Activated T-helper 17 cell treated with anti-CD3 and anti-CD28 coated beads, Interleukin-2, amount 50 U/mL, for 72 hours (primary cell): ENCODE data around the gene NFYC. TPM values are rescaled to one million over a fixed set of nuclear protein-coding genes. Genes with fewer than 3 reads are reported as not detected.

Source experiments
- ATAC-seq: fragments of 150-1000 bp; cut with Tn5 transposase; replicated peaks from 2 replicates; pipeline ENCODE4 v1.10.0; 2021; ENCODE audit warnings: mild to moderate bottlenecking, moderate library complexity
- H3K27ac Mint-ChIP-seq: one replicate; pipeline ENCODE4 v1.8.0; 2022; ENCODE audit warnings: mixed read lengths
- H3K27me3 Mint-ChIP-seq: one replicate; pipeline ENCODE4 v1.8.0; 2022; ENCODE audit warnings: mixed read lengths
- H3K36me3 Mint-ChIP-seq: one replicate; pipeline ENCODE4 v1.8.0; 2022; ENCODE audit warnings: low read depth, mild to moderate bottlenecking, mixed read lengths
- H3K4me1 Mint-ChIP-seq: one replicate; pipeline ENCODE4 v1.8.0; 2022; ENCODE audit warnings: mixed read lengths
- H3K4me3 Mint-ChIP-seq: one replicate; pipeline ENCODE4 v1.8.0; 2022; ENCODE audit warnings: mild to moderate bottlenecking, mixed read lengths
- H3K9me3 Mint-ChIP-seq: one replicate; pipeline ENCODE4 v1.8.0; 2022; ENCODE audit warnings: mixed read lengths
- total RNA-seq, 2 donors: library from RNA; stranded (reverse); gene quantifications; one replicate each; pipeline ENCODE4 v1.2.3, GENCODE V29; 2022

The NFYC gene
- total RNA-seq, 2 donors from 2014 or later, result 61.2 to 65.2 TPM

GRCh38 chr1:40802078-40802741 is 110.7 kb downstream of the NFYC start:
- no peaks in the 10 kb centered on the region for H3K36me3 Mint-ChIP-seq
- H3K9me3 Mint-ChIP-seq, result no peaks in the 10 kb centered on the region

GRCh38 chr1:40802742-40803113 is 111.2 kb downstream of the NFYC start:
- no peaks in the 10 kb centered on the region for H3K36me3 Mint-ChIP-seq
- H3K4me1 Mint-ChIP-seq, result peaks cover 5% of the 10 kb centered on the region
- ATAC-seq, result no peak
- H3K4me3 Mint-ChIP-seq, result peak overlapping the region; percentile 65
- H3K27me3 Mint-ChIP-seq, result no peaks in the 10 kb centered on the region
- H3K9me3 Mint-ChIP-seq, result no peaks in the 10 kb centered on the region
- no peak overlapping the region for H3K27ac Mint-ChIP-seq

More at GRCh38 chr1:40802078-40802741, 110.7 kb downstream of the NFYC start:
- no peaks in the 10 kb centered on the region for H3K27me3 Mint-ChIP-seq
- peak overlapping the region; percentile 13 for H3K27ac Mint-ChIP-seq
- peak overlapping the region; percentile 65 for H3K4me3 Mint-ChIP-seq
- peaks cover 11% of the 10 kb centered on the region for H3K4me1 Mint-ChIP-seq
- ATAC-seq, result peak; percentile 93

DNA sequence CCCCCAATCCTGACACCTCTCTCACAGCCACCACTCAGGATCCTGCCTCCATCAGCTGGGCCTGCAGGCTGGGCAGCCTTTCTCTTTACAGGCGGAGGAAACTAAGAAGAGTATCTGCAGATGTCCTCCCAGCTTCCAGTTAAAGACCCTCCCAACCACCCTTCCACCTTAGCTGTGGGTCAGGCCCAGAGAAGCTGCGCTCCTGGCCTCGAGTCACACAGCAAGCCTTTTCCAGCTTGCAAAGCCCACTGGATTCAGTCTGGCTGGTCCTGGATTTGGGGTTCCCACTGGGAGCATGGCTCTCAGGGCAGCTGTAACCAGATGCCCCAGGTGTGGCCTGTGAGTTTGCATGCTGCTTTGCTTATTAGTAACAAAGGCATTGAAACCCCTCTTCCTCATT is 111.9 kb downstream of the NFYC start:
- H3K27me3 Mint-ChIP-seq, result no peaks in the 10 kb centered on the region
- peaks cover 6% of the 10 kb centered on the region for H3K4me1 Mint-ChIP-seq
- H3K4me3 Mint-ChIP-seq, result no peak overlapping the region
- no peaks in the 10 kb centered on the region for H3K36me3 Mint-ChIP-seq
- no peaks in the 10 kb centered on the region for H3K9me3 Mint-ChIP-seq
- ATAC-seq, result no peak
- no peak overlapping the region for H3K27ac Mint-ChIP-seq

DNA sequence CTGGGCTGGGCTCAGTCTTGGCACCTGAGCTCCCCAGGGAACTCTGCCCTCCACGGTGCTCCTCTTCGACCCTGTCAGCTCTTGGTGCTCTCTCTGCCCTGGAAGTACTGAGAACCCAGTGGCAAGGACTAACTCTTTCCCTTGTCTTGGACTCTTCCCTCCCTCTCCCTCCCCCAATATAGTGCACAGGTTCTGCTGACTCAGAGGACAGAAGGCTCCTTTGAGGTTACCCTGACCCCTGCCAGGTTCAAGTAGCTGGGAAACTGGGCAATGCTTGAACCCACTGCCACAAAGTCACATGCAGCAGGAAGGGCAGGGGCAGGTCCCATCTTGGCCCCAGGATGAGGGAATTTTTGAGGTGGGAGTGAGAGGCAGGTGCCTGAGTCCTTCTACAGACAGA is 112.4 kb downstream of the NFYC start:
- peaks cover 11% of the 10 kb centered on the region for H3K4me1 Mint-ChIP-seq
- ATAC-seq, result no peak
- H3K36me3 Mint-ChIP-seq, result no peaks in the 10 kb centered on the region
- no peak overlapping the region for H3K4me3 Mint-ChIP-seq
- no peak overlapping the region for H3K27ac Mint-ChIP-seq
- H3K9me3 Mint-ChIP-seq, result no peaks in the 10 kb centered on the region
- no peaks in the 10 kb centered on the region for H3K27me3 Mint-ChIP-seq

DNA sequence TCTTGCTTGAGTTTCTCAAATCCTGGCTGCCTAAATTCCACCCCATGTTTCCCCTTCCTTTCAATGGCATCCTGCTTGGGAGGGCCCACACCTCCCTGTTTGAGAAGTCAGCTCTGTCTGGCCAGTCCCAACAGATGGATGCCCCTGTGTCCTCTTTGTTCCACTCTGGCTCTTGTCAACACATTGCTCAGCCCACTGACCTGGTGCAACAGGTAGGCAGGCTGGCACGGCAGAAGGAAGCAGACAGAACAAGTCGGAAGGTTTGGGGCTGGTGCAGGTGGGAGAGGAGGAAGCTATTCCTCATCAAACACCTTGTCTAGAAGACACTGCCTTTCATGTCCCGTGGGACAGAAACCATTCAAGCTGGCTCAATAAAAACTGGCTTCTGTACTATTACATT is 114.7 kb downstream of the NFYC start:
- no peak overlapping the region for H3K4me3 Mint-ChIP-seq
- H3K27ac Mint-ChIP-seq, result no peak overlapping the region
- no peaks in the 10 kb centered on the region for H3K36me3 Mint-ChIP-seq
- H3K27me3 Mint-ChIP-seq, result no peaks in the 10 kb centered on the region
- H3K4me1 Mint-ChIP-seq, result peaks cover 23% of the 10 kb centered on the region
- ATAC-seq, result no peak
- peaks cover 4% of the 10 kb centered on the region for H3K9me3 Mint-ChIP-seq

DNA sequence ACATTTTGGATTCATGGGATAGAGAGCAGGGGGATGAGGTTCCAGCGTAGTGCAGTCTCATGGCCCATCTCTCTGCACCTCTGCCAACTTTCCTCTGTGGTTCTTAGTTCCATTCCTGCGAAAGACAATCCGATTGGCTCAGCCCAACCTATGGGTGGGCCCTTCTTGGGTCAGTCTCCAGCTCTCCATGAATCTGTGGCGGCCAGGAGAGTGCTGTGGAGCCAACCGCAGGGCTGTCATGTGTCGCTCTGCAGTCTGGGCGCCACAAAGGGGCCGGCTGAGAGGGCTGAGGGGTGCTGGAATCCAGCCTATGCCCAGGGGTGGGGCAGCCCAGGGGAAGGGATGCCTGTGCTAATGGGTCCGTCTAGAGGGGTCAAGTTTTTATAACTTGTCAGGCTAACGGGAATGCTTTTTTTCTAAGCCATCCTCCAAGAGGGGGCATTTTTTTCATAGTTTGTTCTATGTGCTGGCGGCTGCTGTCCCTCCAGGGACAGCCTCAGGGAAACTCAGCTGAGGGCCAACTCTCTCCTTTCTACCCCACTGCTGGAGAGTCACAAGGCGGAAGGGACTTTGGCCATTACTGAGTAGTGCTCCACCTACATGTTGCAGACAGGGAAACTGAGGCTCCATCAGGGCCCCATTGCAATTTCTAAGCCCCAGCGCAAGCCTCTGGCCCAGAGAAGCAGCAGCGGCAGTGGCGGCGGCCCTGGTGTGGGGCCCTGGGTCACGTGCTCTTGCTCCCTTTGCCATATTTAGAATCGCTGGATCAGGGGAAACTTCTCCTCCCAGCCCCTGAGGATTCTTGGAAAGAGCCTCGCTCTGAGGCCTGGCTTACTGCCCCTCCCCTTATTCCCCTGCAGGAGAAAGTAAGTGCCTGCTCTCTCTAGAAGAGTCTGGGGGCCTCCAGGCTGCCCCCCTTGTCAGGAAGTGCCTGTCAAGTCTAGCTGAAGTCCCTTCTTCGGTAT is 115.5 kb downstream of the NFYC start:
- H3K36me3 Mint-ChIP-seq, result no peaks in the 10 kb centered on the region
- H3K4me1 Mint-ChIP-seq, result peaks cover 19% of the 10 kb centered on the region
- ATAC-seq, result no peak
- no peaks in the 10 kb centered on the region for H3K27me3 Mint-ChIP-seq
- H3K4me3 Mint-ChIP-seq, result no peak overlapping the region
- no peak overlapping the region for H3K27ac Mint-ChIP-seq
- H3K9me3 Mint-ChIP-seq, result peaks cover 4% of the 10 kb centered on the region

DNA sequence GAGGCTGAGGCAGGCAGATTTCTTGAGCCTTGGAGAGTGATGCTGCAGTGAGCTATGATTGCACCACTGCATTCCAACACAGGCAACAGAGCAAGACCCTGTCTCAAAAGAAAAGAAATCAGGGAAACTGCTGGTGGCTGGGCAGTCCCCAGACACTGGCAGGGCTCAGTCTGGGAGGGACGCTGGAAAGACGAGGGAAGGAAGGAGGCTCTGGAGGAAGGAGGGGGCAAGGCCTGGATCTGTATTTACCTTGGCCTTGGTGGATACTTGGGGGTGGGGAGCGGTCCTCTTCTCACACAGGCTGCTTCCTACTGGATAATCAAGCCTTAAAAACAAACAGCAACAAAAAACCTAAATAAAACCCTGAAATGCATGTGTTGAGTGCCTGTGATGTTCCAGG is 116.5 kb downstream of the NFYC start:
- H3K36me3 Mint-ChIP-seq, result no peaks in the 10 kb centered on the region
- H3K27ac Mint-ChIP-seq, result no peak overlapping the region
- H3K4me1 Mint-ChIP-seq, result peaks cover 19% of the 10 kb centered on the region
- peaks cover 4% of the 10 kb centered on the region for H3K9me3 Mint-ChIP-seq
- H3K27me3 Mint-ChIP-seq, result no peaks in the 10 kb centered on the region
- no peak overlapping the region for H3K4me3 Mint-ChIP-seq
- no peak for ATAC-seq

- Mint-ChIP-seq H3K9me3 (peaks cover 4% of the 10 kb centered on the region), H3K27me3 (no peaks in the 10 kb centered on the region), H3K4me1 (peaks cover 19% of the 10 kb centered on the region), H3K4me3 (peak overlapping the region; percentile 32), H3K36me3 (no peaks in the 10 kb centered on the region), H3K27ac (peak overlapping the region; percentile 69)
- ATAC-seq, result no peak
Measured at GRCh38 chr1:40808444-40808843, 116.9 kb downstream of the NFYC start.

DNA sequence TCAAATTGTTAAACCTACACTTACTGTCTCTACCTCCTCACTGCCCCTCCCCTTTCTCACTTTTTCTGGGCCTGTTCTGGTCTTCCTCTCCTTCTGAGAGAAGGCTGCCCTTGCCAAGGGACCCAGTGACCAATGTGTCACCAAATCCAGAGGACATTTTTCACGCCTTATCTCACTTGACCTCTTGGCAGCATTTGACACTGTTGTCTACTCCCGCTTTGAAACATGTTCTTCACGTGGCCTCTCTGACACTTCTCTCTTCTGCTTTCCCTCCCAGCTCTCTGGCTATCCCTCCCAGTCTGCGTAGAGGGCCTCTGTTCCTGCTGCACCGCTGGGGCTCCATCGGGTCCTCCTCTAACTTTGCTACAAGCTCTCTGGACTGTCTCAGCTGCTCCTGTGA is 117.4 kb downstream of the NFYC start:
- Mint-ChIP-seq H3K4me3 (peak overlapping the region; percentile 32), H3K4me1 (peaks cover 19% of the 10 kb centered on the region), H3K27me3 (no peaks in the 10 kb centered on the region), H3K36me3 (no peaks in the 10 kb centered on the region), H3K9me3 (peaks cover 4% of the 10 kb centered on the region), H3K27ac (peak overlapping the region; percentile 69)
- no peak for ATAC-seq

DNA sequence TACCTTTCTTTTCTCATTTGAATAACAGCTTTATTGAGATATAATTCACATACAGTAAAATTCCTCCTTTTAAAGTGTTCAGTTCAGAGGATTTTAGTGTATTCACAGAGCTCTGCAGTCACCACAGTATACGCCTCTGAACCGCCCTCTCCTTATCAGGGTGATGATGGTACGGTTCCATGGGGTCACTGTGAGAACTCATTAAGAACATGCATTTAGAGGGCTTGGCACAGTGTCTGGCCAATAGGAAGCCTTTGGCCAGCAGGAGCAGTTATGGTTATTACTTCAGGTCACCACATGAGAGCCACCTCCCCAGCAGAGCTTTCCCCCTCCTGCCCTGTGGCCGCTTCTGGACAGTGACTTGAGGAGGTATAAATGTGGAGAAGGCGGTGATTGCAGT is 119.4 kb downstream of the NFYC start:
- Mint-ChIP-seq H3K27ac (peak overlapping the region; percentile 69), H3K36me3 (no peaks in the 10 kb centered on the region), H3K4me1 (peaks cover 19% of the 10 kb centered on the region), H3K4me3 (no peak overlapping the region), H3K9me3 (peaks cover 4% of the 10 kb centered on the region), H3K27me3 (no peaks in the 10 kb centered on the region)
- no peak for ATAC-seq

GRCh38 chr1:40815420-40815819 is 123.9 kb downstream of the NFYC start:
- no peak for ATAC-seq
- H3K4me1 Mint-ChIP-seq, result peaks cover under 1% of the 10 kb centered on the region
- no peaks in the 10 kb centered on the region for H3K27me3 Mint-ChIP-seq
- H3K27ac Mint-ChIP-seq, result no peak overlapping the region
- no peak overlapping the region for H3K4me3 Mint-ChIP-seq
- H3K36me3 Mint-ChIP-seq, result no peaks in the 10 kb centered on the region
- H3K9me3 Mint-ChIP-seq, result no peaks in the 10 kb centered on the region

- no peaks in the 10 kb centered on the region for H3K4me1 Mint-ChIP-seq
- no peak for ATAC-seq
- H3K36me3 Mint-ChIP-seq, result no peaks in the 10 kb centered on the region
- H3K4me3 Mint-ChIP-seq, result peak overlapping the region; percentile 79
- H3K27ac Mint-ChIP-seq, result no peak overlapping the region
- H3K27me3 Mint-ChIP-seq, result no peaks in the 10 kb centered on the region
- no peaks in the 10 kb centered on the region for H3K9me3 Mint-ChIP-seq
Measured at GRCh38 chr1:40817791-40818263, 126.3 kb downstream of the NFYC start.

DNA sequence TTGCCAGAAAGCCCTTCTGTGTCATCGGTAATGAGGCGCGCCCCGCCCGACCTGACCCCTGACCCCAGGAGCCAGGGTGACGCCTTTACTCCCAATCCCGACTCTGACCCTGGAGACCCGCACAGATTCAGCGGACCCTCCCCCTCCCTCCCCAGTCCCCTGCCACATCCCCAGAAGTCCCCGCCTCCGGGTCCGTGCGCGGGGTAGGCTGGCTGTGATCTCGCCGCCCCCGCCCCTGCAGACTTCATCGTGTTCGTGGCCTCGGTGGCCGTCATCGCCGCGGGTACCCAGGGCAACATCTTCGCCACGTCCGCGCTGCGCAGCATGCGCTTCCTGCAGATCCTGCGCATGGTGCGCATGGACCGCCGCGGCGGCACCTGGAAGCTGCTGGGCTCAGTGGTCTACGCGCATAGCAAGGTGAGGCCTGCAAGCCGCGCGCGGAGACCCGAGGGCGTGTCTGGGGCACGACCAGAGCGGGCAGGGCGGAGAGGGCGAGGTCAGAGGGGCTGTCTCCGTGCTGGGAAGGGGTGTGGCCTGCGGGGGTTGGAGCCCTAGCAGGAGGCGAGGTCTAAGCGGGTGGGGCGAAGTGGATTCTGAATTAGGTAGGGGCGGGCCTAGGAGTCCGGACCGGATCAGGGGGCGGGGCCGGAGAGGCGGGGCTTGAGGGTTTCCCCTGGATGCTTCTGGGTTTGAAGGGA is 126.9 kb downstream of the NFYC start:
- Mint-ChIP-seq H3K4me3 (peak overlapping the region; percentile 79), H3K27me3 (no peaks in the 10 kb centered on the region), H3K36me3 (no peaks in the 10 kb centered on the region), H3K9me3 (no peaks in the 10 kb centered on the region), H3K27ac (peak overlapping the region; percentile 50), H3K4me1 (no peaks in the 10 kb centered on the region)
- peak; percentile 99 for ATAC-seq

- H3K27ac Mint-ChIP-seq, result peak overlapping the region; percentile 65
- no peaks in the 10 kb centered on the region for H3K27me3 Mint-ChIP-seq
- no peak for ATAC-seq
- H3K4me1 Mint-ChIP-seq, result no peaks in the 10 kb centered on the region
- H3K9me3 Mint-ChIP-seq, result no peaks in the 10 kb centered on the region
- H3K36me3 Mint-ChIP-seq, result no peaks in the 10 kb centered on the region
- H3K4me3 Mint-ChIP-seq, result peak overlapping the region; percentile 79
Measured at GRCh38 chr1:40819101-40819500, 127.6 kb downstream of the NFYC start.
